C4-2B (cell line): ENCODE measurements around the gene FHDC1.

ENCODE experiments used
- ZFX ChIP-seq: fragments of 450-650 bp; IDR thresholded peaks from 2 replicates; pipeline ENCODE4 v1.6.1; 2017
- TF ChIP-seq, protein P1 (sequence below): fragments of 450-650 bp; conservative IDR thresholded peaks from 2 replicates; pipeline ENCODE4 v1.5.1; 2017; ENCODE audit warnings: mild to moderate bottlenecking

DNA sequence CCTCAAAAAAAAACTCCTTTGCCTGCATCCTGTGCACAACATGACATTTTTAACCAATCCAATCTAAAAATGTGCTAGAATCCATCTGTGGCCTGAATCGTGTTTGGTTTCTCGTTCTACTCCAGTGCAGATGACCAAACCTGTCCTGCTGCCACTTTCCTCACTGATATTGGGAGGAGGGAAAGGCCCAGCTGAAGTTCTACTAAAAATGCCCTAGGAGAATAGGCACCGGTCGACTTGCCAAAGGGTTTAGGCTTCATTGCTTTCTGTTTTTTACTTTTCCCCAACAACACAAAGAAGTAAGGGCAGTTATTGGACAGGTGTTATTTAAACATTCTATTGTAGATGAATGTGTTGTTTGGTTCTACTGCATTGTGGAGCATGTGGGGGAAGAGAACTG is 7.8 kb upstream of the FHDC1 start:
- TF ChIP-seq, protein P1, sequence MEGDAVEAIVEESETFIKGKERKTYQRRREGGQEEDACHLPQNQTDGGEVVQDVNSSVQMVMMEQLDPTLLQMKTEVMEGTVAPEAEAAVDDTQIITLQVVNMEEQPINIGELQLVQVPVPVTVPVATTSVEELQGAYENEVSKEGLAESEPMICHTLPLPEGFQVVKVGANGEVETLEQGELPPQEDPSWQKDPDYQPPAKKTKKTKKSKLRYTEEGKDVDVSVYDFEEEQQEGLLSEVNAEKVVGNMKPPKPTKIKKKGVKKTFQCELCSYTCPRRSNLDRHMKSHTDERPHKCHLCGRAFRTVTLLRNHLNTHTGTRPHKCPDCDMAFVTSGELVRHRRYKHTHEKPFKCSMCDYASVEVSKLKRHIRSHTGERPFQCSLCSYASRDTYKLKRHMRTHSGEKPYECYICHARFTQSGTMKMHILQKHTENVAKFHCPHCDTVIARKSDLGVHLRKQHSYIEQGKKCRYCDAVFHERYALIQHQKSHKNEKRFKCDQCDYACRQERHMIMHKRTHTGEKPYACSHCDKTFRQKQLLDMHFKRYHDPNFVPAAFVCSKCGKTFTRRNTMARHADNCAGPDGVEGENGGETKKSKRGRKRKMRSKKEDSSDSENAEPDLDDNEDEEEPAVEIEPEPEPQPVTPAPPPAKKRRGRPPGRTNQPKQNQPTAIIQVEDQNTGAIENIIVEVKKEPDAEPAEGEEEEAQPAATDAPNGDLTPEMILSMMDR: no peak
- TF ChIP-seq ZFX: no peak
